OCI-LY1 (cell line): ENCODE data around the gene SGPP2.

Source experiments
- EZH2 ChIP-seq: fragments of 200-600 bp; sonication (generic), shearing (Covaris generic); IDR thresholded peaks from 2 replicates; pipeline ENCODE4 v1.8.0; 2017; ENCODE audit warnings: borderline replicate concordance, mixed run types, mild to moderate bottlenecking, antibody characterized with exemption, low read length, moderate library complexity, mixed read lengths
- TF ChIP-seq, protein P1 (sequence below): fragments of 200-600 bp; sonication (generic), shearing (Covaris generic); IDR thresholded peaks from 2 replicates; pipeline ENCODE4 v1.5.1; 2017; ENCODE audit warnings: mild to moderate bottlenecking, antibody characterized with exemption, low read length, moderate library complexity, mixed read lengths

DNA sequence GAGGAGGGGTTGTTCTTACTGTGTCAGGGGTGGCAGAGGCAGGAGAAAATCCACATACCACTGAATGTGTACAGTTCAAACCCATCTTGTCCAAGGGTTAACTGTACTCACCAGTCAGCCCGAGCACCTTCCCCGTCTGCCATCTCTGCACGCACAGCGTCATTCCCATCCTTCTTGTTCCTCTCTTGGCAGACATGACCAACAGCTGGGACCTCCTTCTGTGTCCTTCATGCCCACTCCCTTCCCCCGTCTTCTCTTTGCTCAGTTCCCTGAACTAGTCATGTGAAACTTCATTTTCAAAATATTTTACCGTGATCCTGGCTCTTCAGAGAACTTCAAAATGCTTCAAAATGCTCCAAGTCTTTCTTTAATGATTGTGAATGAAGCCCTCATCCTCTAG, 139.6 kb downstream of the SGPP2 start:
- TF ChIP-seq, protein P1, sequence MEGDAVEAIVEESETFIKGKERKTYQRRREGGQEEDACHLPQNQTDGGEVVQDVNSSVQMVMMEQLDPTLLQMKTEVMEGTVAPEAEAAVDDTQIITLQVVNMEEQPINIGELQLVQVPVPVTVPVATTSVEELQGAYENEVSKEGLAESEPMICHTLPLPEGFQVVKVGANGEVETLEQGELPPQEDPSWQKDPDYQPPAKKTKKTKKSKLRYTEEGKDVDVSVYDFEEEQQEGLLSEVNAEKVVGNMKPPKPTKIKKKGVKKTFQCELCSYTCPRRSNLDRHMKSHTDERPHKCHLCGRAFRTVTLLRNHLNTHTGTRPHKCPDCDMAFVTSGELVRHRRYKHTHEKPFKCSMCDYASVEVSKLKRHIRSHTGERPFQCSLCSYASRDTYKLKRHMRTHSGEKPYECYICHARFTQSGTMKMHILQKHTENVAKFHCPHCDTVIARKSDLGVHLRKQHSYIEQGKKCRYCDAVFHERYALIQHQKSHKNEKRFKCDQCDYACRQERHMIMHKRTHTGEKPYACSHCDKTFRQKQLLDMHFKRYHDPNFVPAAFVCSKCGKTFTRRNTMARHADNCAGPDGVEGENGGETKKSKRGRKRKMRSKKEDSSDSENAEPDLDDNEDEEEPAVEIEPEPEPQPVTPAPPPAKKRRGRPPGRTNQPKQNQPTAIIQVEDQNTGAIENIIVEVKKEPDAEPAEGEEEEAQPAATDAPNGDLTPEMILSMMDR, result no peak
- TF ChIP-seq EZH2, result no peak
